8988T (cell line): ENCODE measurements around the gene HOXA11.

Experiments used
- DNase-seq: peaks from one replicate; pipeline ENCODE4 v3.0.0; 2011

The HOXA11 gene

GRCh38 chr7:27156508-27156898 lies 28.5 kb downstream of the HOXA11 start, which contains the start of gene HOXA7:
Gene HOXA7 (minus strand): TSS chr7:27156675. CDS start chr7:27156545, 130 bp downstream.
- no peak for DNase-seq

GRCh38 chr7:27155816-27156507 lies 29.1 kb downstream of the HOXA11 start:
- no peak for DNase-seq

- no peak for DNase-seq
Measured at GRCh38 chr7:27154901-27155815, 29.9 kb downstream of the HOXA11 start.

- no peak for DNase-seq
Measured at GRCh38 chr7:27154369-27154768, 30.7 kb downstream of the HOXA11 start.

- DNase-seq, result no peak
Measured at GRCh38 chr7:27153526-27153925, 31.5 kb downstream of the HOXA11 start.

GRCh38 chr7:27152816-27153442 lies 32.1 kb downstream of the HOXA11 start:
- DNase-seq, result no peak

GRCh38 chr7:27151931-27152815 lies 32.9 kb downstream of the HOXA11 start, which contains the start of gene HOXA3:
Gene HOXA3 (minus strand): TSS chr7:27152583. CDS start chr7:27110640, 41,943 bp downstream.
- DNase-seq, result no peak

GRCh38 chr7:27151341-27151930 lies 33.6 kb downstream of the HOXA11 start:
- no peak for DNase-seq

GRCh38 chr7:27150568-27151340 lies 34.3 kb downstream of the HOXA11 start:
- DNase-seq, result peak; percentile 84

- DNase-seq, result no peak
Measured at GRCh38 chr7:27149842-27150567, 35.0 kb downstream of the HOXA11 start.

GRCh38 chr7:27148756-27149641 lies 36.0 kb downstream of the HOXA11 start:
- DNase-seq, result no peak

GRCh38 chr7:27148031-27148755 lies 36.8 kb downstream of the HOXA11 start:
- DNase-seq, result no peak

GRCh38 chr7:27147199-27148030 lies 37.6 kb downstream of the HOXA11 start, which contains the start of gene HOXA6:
Gene HOXA6 (minus strand): TSS chr7:27147774. CDS start chr7:27147749, 25 bp downstream.
- DNase-seq, result no peak

GRCh38 chr7:27146491-27147198 lies 38.4 kb downstream of the HOXA11 start:
- DNase-seq, result no peak

- DNase-seq, result no peak
Measured at GRCh38 chr7:27145914-27146412, 39.1 kb downstream of the HOXA11 start.

- DNase-seq, result no peak
Measured at GRCh38 chr7:27145165-27145913, 39.7 kb downstream of the HOXA11 start.
